ENCODE results near the gene HID1. TPM values are rescaled to one million over a fixed set of nuclear protein-coding genes. Genes with fewer than 3 reads are reported as not detected.
A peak's percentile ranks its signal among the peaks of the same experiment; 100 is the strongest.

HID1 gene
- total and polyA plus RNA-seq, 2 of the 4 experiments (the other 2 are of a cell fraction) = 0.18 to 1.7 TPM

DNA sequence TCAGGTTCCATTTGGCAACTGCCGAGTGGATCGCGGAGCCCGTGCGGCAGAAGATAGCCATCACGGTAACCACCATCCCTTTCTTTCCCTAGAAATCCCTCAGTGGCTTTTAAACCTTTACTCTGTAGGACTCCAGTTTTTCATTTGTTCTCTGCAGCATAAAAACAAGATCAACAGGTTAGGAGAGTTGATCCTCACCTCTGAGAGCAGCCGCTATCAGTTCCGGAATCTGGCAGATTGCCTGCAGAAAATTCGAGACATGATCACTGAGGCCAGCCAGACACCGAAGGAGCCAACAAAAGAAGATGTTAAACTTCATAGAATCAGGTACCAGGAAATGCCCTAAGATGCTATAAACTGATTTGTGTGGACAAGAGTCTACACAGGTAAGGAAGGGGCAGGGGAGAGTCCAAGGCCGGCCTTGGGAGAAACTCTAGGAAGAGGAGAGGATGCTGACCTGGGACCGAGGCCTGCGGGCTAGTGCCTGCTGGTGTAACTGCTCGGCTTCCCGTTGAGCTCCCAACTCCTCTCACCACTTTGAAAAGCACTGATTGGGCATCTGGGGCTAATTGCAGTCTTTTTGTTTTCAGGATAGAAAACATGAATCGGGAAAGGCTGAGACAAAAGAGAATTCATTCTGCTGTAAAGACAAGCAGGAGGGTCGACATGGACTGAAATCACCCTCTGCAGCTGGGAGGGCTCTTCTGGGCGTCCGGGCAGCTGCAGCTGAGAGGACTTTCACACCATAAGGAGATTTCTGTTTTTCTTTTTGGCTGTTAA is 48.0 kb upstream of the HID1 start:
- Histone ChIP-seq H3K9me1 (ENCODE audit: insufficient read depth, low read length) (no peaks in the 10 kb centered on the region; the same call in 1 of the 2 replicates), H3K18ac (ENCODE audit: low read depth, low read length) (no peak overlapping the region), H3K14ac (replicated peaks; ENCODE audit: low read depth, low read length) (no peak overlapping the region), H2BK120ac (ENCODE audit: low read depth, low read length) (no peak overlapping the region), H2AK9ac (replicated peaks; ENCODE audit: low read depth, low read length, poor library complexity) (no peak overlapping the region), H3K4me2 (ENCODE audit: low read depth, low read length) (no peak overlapping the region), H4K5ac (ENCODE audit: low read depth, low read length) (no peak overlapping the region), H3K79me1 (ENCODE audit: low read depth in 1 of 2, low read length in 2 of 2) (peaks cover 0 to 18% of the 10 kb centered on the region in 2 experiments; a peak in 2 of 4 replicates), H3K4me1 (ENCODE audit: control insufficient read depth, insufficient read depth, low read length) (no peaks in the 10 kb centered on the region), H3K27me3 (ENCODE audit: control insufficient read depth, insufficient read depth, low read length) (no peaks in the 10 kb centered on the region), H3K56ac (ENCODE audit: extremely low read depth, insufficient read depth, low read length) (no peak overlapping the region), H2BK20ac (ENCODE audit: low read depth, low read length) (no peak overlapping the region), H3K4ac (ENCODE audit: low read depth, low read length) (no peak overlapping the region), H4K91ac (ENCODE audit: insufficient read depth, low read depth, low read length) (no peak overlapping the region), H3K9ac (ENCODE audit: low read depth, low read length) (no peak overlapping the region), H4K20me1 (ENCODE audit: insufficient read depth, low read length) (no peaks in the 10 kb centered on the region), H3K36me3 (ENCODE audit: control insufficient read depth, insufficient read depth, low read length) (peaks cover 31% of the 10 kb centered on the region), H2BK15ac (ENCODE audit: low read depth, low read length) (no peak overlapping the region), H3K9me3 (ENCODE audit: control insufficient read depth, insufficient read depth, low read length) (no peaks in the 10 kb centered on the region), H3K27ac (ENCODE audit: insufficient read depth, low read length) (no peak overlapping the region), H3K4me3 (ENCODE audit: insufficient read depth, low read depth, low read length) (no peak overlapping the region), H2BK5ac (ENCODE audit: low read depth, low read length, poor library complexity, severe bottlenecking) (no peak overlapping the region), H3K23ac (ENCODE audit: low read depth, low read length) (no peak overlapping the region), H2AK5ac (ENCODE audit: low read depth, low read length) (no peak overlapping the region), H4K8ac (ENCODE audit: low read depth in 2 of 2, low read length in 2 of 2) (no peak overlapping the region), H2AFZ (replicated peaks; ENCODE audit: low read length, poor library complexity) (no peak overlapping the region)
- dilution Hi-C loops (cut with HindIII; ENCODE audit: low sequenced_read_pairs, unreplicated experiment) = no loop called here
- intact Hi-C loops (cut with micrococcal nuclease) = no loop called here
- no peak for ATAC-seq (ENCODE audit: low read depth)
- in situ Hi-C loops (cut with MboI; ENCODE audit: low sequenced_read_pairs) = no loop called here
- CTCF ChIA-PET = no interaction called here
- no peak for TF ChIP-seq NFE2L2 (IDR thresholded peaks at IDR 0.05; ENCODE audit: low read depth, low read length)
- no peak for TF ChIP-seq RAD21 (IDR thresholded peaks at IDR 0.05; ENCODE audit: low read length)
- no peak for TF ChIP-seq FOS (IDR thresholded peaks at IDR 0.05; ENCODE audit: low read depth, low read length)
- no peak for TF ChIP-seq MXI1 (IDR thresholded peaks at IDR 0.05; ENCODE audit: borderline replicate concordance, low read depth, low read length)
- no peak for TF ChIP-seq CHD1 (IDR thresholded peaks at IDR 0.05; ENCODE audit: low read depth, low read length)
- no peak for TF ChIP-seq BHLHE40 (IDR thresholded peaks at IDR 0.05; ENCODE audit: low read depth, low read length)
- TF ChIP-seq SMC3 (IDR thresholded peaks at IDR 0.05; ENCODE audit: low read depth, low read length) = no peak
- TF ChIP-seq, protein P1, sequence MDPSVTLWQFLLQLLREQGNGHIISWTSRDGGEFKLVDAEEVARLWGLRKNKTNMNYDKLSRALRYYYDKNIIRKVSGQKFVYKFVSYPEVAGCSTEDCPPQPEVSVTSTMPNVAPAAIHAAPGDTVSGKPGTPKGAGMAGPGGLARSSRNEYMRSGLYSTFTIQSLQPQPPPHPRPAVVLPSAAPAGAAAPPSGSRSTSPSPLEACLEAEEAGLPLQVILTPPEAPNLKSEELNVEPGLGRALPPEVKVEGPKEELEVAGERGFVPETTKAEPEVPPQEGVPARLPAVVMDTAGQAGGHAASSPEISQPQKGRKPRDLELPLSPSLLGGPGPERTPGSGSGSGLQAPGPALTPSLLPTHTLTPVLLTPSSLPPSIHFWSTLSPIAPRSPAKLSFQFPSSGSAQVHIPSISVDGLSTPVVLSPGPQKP (IDR thresholded peaks at IDR 0.05; ENCODE audit: borderline replicate concordance, low read depth, low read length) = no peak
- no peak for TF ChIP-seq RCOR1 (IDR thresholded peaks at IDR 0.05; ENCODE audit: insufficient replicate concordance, low read length)
- no peak for TF ChIP-seq MAFK (IDR thresholded peaks at IDR 0.05; ENCODE audit: low read depth, low read length)
- TF ChIP-seq CEBPB (IDR thresholded peaks at IDR 0.05; ENCODE audit: low read depth, low read length) = no peak
- TF ChIP-seq POLR2A (IDR thresholded peaks at IDR 0.05; ENCODE audit: low read depth, low read length) = no peak
- TF ChIP-seq MAZ (IDR thresholded peaks at IDR 0.05; ENCODE audit: borderline replicate concordance, low read depth, low read length) = no peak
- TF ChIP-seq, protein P2, sequence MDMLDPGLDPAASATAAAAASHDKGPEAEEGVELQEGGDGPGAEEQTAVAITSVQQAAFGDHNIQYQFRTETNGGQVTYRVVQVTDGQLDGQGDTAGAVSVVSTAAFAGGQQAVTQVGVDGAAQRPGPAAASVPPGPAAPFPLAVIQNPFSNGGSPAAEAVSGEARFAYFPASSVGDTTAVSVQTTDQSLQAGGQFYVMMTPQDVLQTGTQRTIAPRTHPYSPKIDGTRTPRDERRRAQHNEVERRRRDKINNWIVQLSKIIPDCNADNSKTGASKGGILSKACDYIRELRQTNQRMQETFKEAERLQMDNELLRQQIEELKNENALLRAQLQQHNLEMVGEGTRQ (IDR thresholded peaks at IDR 0.05; ENCODE audit: low read depth, low read length) = no peak
- no peak for TF ChIP-seq RFX5 (IDR thresholded peaks at IDR 0.05; ENCODE audit: low read depth, low read length)
- TF ChIP-seq, protein P3, sequence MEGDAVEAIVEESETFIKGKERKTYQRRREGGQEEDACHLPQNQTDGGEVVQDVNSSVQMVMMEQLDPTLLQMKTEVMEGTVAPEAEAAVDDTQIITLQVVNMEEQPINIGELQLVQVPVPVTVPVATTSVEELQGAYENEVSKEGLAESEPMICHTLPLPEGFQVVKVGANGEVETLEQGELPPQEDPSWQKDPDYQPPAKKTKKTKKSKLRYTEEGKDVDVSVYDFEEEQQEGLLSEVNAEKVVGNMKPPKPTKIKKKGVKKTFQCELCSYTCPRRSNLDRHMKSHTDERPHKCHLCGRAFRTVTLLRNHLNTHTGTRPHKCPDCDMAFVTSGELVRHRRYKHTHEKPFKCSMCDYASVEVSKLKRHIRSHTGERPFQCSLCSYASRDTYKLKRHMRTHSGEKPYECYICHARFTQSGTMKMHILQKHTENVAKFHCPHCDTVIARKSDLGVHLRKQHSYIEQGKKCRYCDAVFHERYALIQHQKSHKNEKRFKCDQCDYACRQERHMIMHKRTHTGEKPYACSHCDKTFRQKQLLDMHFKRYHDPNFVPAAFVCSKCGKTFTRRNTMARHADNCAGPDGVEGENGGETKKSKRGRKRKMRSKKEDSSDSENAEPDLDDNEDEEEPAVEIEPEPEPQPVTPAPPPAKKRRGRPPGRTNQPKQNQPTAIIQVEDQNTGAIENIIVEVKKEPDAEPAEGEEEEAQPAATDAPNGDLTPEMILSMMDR (conservative IDR thresholded peaks at IDR 0.05; ENCODE audit: low read depth, low read length) = no peak
- no peak for DNase-seq
- TSS peak; percentile 69 for BruUV-seq (replicated peaks)
- 95% methylated on average over 4 of the region's 19 CpGs; no CpG with 5 or more reads in 1 of the 2 experiments for WGBS, 2 experiments (ENCODE audit: extremely low coverage in 2 of 2, insufficient read length in 1 of 2)
- POLR2A ChIA-PET (ENCODE audit: unreplicated experiment) = no interaction called here
